SW480 (cell line): Measurements from ENCODE around the gene STRBP.
"Not testable (repeated sequence)": the region's sequence is repeated elsewhere in the genome, so short reads cannot be mapped to it uniquely, and the experiment has no call there.

Experiments
- DNase-seq: peaks from one replicate; pipeline ENCODE4 v3.0.0-alpha.2; 2016; ENCODE audit warnings: low spot score

STRBP gene

DNA sequence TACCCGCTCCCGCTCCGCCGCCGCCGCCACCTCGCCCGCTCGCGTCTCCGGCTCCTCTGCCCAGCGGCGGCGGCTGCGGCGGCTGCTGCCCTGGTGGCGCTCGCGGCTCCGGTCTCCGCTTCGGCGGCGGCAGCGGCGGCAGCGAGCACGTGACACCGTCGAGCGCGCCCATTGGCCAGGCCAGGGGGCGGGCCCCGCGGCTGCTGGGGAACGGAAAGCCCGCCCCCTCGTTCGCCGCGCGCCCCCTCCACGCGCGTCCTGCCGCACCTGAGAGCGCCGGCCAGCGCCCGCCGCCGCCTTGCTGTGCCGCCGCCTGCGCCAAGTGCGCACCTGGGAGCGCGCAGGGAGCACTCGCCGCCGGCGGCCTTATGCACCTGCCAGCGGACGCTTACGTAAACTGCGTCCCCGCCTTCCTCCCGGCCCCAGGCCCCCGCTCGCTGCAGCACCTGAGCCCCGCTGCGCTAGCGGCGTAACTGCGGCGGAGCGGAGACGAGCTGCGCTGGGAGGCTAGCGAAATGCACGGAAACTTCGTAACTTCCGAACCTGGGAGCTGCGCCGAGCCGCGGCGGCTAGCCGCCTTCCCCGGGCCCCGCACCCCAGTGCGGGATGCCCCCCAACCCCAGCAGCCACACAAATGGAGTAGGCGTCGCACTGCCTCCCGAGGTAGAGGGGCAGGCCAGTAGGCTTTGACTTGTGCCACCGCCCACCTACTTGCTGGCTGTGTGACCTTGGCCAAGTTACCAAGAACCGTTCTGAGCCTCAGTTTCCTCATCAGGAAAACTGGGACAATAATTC lies at the start of gene STRBP:
Gene STRBP (minus strand): TSS at position 122 of the 795 bp plus-strand sequence. CDS start 84,452 bp downstream, outside the sequence.
- peak; percentile 88 for DNase-seq

DNA sequence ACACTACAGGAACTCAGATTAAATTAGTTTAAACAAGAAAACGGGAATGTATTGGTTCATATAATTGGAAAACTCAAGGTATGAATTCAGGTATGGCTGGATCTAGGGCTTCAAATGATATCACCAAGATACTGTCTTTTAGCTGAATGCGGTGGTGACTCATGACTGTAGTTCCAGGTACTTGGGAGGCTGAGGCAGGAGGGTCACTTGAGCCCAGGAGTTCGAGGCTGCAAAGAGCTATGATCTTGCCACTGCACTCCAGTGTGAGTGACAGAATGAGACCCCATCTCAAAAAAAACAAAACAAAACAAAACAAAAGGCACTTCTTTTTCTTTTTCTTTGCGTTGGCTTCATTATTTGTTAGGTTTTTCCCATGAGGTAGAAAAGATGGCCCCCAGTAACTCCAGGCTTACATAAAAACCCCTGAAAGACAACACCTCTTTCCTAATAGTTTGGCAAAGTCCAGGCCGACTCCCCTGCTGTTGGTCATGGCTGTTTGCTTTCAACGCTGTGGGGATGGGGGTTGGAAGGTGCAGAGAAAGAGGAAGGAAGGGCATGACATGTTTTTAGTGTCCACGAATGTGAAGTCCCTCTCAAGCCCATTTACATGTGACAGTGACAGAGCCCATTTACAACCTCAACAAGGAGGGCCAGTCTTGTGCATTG lies 47.8 kb upstream of the STRBP start:
- DNase-seq: no peak

DNA sequence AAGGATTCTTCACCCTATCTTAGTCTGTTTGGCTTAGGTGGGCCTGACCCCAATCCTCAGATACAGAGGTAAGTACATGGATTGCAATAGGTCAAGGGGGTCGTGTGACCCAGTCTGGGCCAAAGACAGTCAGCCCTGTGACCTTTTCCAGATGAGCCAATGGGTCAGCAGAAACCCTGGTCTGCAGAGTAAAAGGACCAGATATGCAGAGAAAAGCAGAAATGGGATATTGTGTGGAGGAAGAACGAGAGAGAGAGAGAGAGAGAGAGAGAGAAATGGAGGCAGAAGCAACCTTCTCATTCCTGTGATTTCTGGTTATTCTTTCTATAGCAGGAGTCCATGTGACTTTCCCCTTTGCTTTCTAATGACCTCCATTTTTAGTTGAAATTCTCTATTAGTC lies 47.2 kb upstream of the STRBP start:
- no peak for DNase-seq

DNA sequence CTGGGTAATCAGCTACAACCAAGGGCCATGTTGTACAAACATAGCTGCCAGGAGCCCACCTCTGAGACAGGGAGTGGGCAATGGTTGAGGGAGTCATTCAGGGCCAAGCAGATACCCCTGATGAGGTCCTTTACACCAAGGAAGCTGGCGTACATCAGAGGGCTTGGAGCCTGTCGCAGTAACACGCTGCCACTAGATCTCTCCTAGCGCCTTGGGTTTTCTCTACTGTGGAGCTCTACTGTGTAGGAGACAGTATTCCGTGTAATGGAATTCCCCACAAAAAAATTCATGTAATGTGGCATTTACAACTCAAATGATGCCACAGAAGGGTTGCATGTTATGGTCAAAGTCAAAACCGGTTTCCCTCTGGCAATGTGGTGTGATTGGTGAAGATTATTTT lies 46.2 kb upstream of the STRBP start:
- no peak for DNase-seq

DNA sequence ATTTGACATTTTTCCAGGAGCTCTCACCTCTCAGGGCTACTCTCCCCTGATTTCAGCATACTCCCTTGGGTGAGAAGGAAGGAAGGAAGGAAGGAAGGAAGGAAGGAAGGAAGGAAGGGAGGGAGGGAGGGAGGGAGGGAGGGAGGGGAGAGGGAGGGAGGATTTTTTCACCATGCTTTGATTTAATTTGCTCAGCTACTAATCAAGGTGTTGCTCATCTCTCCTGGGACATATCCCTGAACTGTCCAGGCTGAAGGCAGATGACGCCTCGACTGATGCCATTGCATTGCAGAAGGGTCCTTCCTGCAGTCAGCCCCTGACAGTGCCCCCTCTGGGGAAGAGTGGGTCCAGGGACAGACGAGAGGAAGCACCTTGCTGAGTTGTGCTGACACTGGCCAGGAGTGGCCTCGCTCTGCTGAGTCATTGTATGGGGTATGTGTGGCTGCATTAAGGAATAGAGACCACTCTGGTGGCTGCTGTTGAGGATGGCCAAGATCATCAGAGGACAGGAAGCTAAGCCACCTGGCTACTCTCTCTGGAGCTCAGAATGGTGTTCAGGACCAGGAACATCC lies 44.0 kb upstream of the STRBP start:
- no peak for DNase-seq

DNA sequence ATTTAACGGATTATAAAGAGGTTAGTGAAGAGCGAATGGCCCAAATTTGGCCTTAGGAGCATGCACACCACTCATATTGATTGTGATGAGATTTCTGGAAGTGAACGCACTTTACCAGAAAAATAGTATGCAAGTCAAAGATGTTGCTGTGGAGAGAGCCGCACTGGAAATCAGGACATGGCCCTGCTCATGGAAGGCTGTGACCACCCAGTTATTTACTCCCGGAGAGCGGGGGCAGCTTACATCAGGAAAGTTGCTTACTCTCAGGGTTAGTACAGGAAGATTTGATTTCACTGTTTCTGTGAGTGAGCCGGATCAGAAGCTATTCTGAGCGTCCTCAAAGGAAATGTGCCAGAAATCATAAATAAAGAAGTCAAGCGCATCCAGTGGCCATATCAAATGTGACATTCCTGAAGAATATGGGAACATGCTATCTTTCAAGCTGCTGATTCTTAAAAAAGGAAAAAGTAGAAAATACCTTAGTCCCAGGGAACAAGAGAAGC lies 42.9 kb upstream of the STRBP start:
- no peak for DNase-seq

DNA sequence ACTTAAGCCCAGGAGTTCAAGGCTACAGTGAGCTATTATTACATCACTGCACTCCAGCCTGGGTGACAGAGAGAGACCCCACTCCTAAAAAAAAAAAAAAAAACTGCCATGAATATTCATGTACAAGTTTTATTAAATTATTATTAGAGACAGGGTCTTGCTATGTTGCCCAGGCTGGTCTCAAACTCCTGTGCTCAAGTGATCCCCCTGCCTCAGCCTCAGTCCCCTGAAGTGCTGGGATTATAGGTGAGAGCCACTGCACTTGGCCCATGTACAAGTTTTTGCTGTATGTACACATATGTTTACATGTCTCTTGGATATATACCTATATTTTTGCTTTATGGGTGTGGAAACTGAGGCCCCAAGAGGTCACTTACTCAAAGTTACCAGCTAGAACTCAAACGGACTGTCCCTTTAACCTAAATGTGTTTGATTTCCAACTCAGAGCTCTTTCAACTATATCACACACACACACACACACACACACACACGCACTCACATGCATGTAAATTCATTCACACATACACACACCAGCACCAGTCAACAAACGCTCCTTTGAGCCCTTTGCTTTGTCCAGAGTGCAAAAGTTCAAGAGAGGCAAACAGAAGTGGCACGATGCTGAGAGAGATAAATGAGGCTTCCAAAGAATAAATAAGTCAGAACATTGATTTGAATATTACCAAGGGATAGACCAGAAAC lies 42.3 kb upstream of the STRBP start:
- no peak for DNase-seq

DNA sequence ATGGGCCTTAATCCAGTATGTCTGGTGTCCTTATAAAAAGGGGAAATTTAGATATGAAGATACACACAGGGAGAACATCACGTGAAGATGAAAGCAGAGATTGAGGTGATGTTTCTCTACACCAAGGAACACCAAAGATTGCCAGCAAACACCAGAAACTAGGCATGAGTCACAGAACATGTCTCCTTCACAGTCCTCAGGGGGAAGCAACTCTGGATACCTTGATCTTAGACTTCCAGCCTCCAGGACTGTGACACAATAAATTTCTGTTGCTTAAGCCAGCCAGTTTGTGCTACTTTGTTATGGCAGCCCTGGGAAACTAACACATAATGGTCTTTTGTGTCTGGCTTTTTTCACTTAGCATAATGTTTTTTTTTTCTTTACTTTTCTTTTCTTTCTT lies 41.2 kb upstream of the STRBP start:
- DNase-seq: no peak

DNA sequence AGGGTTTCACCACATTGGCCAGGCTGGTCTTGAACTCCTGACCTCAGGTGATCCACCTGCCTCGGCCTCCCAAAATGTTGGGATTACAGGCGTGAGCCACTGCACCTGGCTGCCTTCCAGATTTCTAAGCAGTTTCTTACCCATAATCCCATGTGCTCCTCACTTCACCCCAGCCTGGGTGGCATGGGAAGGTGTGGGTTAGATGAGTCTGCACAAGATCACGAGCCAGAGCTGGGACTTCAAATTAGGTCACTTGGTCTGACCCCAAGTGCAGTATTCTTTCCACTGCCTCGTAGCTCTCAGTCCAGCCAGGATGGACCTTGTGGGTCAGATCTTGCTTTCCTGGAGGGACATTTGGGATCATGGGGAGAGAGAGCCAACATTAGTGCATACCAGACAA lies 37.5 kb upstream of the STRBP start:
- no peak for DNase-seq

DNA sequence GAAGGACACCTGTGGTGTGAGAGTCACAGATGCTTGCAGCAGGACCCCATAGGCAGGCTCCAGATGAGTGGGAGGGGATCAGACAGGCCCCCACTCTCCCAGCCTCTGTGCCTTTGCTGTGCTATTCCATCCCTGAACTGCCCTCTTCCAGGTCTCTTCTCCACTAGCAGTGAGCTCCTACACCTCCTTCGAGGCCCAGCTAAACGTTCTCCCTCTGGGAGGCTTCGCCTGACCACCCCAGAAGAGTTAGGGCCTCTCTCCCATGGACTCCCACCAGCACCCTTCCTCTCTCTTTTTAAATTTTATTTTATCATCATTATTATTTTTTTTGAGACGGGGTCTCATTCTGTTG lies 35.9 kb upstream of the STRBP start:
- no peak for DNase-seq

DNA sequence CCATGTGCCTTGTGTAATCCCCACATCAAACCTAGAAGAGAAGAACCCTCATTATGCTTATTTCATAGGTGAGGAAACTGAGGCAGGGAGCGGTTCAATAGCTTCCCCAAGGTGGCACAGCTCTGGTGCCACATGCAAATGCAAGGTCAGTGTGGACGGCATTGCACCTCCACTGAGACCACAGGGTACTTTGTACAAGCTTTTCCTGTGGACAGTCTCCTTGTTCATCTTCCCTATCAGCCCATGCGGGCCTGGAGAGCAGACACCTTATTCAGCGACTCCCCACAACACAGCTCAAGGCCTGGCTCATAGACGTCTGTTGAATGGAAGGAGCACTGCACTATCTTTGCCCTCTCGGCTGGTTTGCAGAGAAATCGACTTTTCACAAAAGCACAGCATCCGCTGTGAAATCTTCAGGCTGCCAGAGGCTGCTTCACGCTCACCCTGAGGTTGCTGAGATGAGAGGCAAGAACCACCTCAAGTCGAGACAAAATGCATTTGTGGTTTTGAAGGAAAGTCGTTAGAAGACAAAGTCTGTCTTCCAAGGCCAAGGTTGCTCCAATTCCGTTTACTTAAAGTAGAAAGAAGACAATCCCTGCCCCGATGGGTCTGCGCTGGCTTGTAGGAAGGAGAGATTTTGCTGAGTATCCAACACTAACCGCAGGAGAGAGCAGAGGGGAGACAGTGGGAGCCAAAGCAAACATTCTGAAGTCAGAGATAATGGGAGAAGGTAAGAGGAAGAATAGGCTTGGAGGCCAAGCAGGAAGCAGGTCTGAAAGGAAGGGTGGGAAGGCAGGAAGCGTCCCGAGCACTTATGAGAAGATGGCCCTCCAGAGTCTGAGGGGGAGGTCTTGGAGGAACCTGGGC lies 34.2 kb upstream of the STRBP start:
- DNase-seq: no peak

DNA sequence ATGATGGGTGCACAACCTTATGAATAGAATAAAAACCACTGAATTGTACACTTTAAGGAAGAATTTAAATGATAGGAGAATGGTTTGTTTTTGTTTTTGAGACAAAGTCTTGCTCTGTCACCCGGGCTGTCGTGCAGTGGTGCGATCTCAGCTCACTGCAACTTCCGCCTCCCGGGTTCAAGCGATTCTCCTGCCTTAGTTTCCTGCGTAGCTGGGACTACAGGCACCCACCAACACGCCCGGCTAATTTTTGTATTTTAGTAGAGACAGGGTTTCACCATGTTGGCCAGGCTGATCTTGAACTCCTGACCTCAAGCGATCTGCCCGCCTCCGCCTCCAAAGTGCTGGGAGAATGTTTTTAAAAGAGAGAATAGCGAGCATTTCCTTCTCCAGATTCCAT lies 33.5 kb upstream of the STRBP start:
- DNase-seq: not testable (repeated sequence)

DNA sequence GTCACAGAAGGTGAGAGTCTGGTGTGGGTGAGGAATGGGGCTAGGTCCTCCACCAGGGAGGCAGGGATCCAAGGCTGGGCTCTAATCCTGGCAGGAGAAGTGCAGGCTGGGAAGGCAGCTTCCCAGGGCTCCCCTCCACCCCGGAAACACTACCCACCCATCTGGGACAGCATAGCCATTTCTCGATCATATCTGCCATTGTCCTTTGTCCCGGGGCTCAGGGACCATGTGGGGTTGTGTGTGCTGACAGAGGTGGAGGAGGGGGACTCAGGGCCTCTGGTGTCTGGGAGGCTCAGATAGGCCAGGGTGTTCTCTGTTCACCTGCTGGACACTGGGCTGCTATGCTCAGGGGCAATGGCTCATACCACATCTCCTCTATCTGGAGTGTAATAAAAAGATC lies 32.2 kb upstream of the STRBP start:
- DNase-seq: no peak

DNA sequence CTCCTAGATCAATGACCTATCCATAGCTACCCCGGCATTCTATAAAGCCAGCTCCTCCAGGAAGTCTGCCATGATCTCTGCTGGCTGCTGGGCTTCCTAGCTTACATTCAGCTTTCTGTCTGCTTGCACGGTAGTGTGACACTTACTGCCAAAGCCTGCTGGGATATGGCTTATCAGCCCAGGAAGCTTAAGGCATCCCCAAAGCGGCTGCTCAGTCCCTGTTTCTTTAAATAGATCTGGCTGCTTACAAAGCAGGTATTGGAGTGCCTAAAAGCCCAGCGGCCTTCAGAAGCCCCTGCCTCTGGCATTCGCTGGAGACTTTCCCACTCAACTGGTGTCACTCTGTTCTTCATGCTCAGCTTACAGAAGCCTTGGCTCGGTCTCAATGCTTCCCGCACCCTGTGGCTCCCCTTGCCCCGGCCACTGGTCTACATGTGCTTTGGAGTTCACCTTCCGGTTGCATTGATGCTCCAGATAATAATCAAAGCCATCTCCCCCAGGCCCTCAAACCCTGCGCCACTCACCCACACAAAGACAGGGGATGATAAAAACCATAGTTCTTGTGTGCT lies 31.3 kb upstream of the STRBP start:
- DNase-seq: no peak

DNA sequence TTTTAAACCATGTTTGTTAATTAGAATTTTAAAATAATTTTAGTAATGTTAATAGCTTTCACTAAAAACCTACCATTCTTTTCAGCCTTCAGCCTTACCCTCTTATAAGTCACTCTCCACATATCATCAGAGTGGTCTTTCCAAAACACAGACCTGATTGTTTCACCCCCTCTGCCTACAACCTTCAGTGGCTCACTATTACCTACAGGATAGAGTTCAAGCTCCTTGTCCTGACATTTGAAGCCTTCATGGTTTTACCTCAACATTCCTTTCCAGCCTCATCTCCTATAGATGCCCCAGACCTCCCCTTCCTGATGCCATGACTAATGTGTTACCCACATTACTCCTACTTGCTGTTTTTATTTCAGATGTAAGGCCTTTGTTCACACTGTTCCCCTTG lies 27.8 kb upstream of the STRBP start:
- no peak for DNase-seq

DNA sequence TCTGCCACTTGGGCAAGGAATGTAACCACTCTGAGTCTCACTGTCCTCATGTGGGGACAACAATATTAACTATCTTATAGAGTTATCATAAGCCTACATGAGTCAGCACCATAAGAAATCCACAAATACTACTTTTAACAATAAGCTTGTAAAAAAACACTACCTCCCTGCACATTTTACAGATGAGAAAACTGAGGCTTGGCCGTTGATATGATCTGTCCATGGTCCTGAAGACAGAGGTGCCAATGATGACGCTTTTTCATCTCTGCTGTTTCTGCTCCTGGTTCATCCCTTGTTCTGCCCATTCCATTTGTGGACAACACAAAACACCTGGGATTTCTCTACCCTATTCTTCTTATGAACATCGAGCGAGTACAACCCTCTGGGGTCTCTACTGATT lies 23.4 kb upstream of the STRBP start:
- DNase-seq: no peak

DNA sequence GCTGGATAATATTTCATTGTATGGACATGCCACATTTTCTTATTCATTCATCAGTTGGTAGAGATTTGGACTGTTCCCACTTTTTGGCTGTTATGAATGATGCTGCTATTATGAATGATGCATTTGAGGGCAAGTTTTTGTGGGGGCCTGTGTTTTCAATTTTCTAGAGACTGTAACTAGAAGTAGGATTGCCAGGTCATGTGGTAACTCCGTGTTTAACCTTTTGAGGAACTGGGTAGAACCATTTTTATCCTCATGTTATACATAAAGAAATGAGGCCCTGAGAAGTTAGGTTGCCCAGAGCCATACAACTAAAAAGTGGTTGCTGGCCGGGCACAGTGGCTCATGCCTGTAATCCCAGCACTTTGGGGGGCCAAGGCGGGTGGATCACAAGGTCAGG lies 22.4 kb upstream of the STRBP start:
- no peak for DNase-seq

DNA sequence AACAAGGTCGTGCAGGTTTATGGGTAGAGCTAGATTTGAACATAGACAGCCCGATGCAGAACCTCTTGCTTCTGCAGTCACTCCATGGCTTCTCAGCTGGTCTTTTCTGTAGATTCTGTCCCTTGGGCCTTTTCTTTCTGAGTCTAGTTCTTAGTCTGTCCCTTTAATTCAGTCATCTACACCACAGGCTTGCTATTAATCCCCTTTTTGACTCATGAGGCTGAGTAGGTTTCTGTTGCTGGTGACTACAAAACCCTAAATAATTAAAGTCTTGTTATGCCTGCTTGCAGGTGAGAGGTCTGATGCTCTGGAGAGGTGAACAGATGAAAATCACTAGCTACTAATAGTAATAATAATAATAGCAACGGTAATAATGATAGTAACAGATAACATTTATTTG lies 19.3 kb upstream of the STRBP start:
- no peak for DNase-seq

DNA sequence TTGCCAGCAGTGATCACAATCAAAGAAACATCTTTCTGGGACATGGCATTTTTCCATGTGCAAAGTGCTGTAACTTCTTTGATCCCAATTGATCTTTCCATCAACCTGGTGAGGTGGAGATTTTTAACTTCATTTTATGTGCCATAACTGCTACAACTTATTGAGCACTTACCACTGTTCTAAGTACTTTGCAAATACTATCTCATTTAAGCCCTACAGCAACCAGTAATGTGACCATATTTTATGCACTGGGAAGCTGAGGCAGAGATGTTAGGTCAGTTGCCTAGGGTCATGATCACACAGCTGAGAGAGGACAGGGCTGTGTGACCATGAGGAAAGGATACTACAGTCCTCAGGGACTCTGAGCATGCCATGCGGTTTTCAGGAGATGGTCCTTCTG lies 17.9 kb upstream of the STRBP start:
- no peak for DNase-seq

DNA sequence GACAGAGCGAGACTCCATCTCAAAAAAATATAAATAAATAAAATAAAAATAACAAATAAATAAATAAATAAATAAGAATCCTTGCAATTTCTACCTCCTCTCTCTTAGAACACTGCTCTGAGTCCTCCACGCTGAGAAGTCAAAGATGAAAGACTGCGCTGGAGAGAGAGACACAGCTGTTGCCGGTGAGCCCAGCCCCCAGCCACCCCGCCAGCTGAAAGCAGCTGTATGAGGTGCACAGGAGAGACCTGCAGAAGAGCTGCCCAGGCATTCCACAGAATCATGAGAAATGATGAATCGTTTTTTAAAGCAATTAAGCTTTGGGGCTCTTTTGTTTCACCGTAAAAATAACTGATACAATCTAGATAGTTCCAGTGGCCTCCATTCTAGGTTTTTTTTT lies 16.3 kb upstream of the STRBP start:
- no peak for DNase-seq

DNA sequence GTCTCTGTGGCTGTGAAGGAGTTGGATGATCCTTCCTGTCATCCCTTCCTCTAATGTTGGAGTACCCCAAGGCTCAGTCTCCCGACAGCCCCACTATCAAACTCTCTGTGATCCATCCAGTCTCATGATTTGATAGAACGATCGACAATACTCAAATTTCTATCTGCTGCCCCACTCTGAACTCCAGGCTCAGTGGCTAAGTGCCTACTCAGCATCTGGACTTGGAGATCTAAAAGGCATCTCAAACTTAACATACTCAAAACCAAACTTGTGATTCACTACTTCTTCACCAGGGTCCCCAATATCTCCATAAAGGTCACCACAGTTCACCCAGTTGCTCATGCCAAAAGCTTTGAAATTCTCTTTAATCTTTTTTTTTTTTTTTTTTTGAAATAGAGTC lies 15.1 kb upstream of the STRBP start:
- DNase-seq: no peak

DNA sequence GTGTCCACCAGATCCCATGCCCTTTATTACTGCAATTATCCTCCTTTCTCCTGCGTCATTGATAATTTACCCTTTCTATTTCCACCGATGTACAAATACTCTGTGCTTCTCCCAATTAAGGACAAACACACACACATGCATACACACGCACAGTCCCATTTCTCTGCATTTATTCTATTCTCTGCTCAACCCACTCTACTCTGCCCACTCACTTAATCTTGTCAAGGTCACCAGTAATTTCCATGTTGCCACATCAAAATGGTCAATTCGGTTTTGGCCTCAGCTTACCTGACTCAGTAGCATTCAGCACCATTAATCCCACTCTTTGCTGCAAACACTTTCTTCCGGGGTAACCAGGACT lies 14.6 kb upstream of the STRBP start:
- DNase-seq: no peak
